Measurements from ENCODE around the gene SLC26A8.

SLC26A8 gene

DNA sequence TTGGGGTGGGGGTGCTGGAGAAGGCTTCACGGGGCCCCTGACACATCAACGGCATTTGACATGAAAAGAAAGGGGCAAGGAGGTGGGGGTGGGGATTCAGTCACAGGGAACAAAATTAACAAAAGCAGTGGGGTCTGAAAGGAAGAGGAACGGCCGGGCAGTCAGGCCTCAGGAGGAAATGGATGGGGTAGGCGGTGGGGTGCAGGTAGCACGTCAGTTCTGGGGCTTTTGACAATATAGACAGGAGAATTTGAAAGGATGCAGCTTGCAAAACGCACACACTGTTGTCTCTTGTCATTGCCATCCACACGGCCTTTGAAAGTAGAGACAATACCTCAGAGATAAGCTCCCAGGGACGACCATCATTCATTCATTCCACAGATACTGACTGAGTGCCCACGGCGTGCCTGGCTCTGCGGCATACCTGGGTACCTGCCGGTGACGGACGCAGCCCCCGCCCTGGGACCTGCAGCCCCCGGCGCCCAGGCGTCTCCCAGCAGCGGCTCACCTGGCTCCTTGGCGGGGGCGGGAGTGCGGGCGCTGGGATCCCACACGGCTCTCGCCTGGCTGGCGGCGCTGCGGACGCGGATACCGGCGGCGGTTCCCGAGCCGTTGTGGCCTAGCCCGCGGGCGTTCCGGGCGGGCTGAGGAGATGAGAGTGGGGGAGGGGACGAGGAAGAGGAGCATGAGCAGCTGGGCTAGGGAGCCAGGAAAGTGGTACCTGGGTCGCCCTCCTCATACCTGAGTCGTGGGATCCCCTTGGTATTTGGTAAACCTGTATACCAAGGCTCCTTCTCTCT is at the start of gene SLC26A8:
Gene SLC26A8 (minus strand): TSS at position 646 of the 800 bp plus-strand sequence. CDS start 4,934 bp downstream, outside the sequence.
- no peak for DNase-seq (ENCODE audit: low read depth)

- DNase-seq (ENCODE audit: low read depth): no peak
Observed at GRCh38 chr6:36073587-36073986, 49.1 kb upstream of the SLC26A8 start.

DNA sequence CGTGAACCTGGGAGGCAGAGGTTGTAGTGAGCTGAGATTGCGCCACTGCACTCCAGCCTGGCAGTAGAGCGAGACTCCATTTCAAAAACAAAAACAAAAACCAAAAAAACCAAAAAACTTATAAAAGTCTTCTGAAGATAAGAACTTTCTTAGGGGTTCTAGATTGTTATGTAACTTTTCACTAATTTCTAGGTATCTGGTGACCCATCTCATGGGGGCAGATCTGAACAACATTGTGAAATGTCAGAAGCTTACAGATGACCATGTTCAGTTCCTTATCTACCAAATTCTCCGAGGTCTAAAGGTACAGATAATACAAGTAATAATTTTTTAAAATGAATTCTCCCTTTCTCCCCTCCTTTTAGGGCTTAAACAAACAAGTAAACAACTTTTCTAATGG is 48.2 kb upstream of the SLC26A8 start:
- DNase-seq (ENCODE audit: low read depth): no peak

GRCh38 chr6:36071714-36072113 is 47.3 kb upstream of the SLC26A8 start:
- no peak for DNase-seq (ENCODE audit: low read depth)

- no peak for DNase-seq (ENCODE audit: low read depth)
Observed at GRCh38 chr6:36071281-36071680, 46.8 kb upstream of the SLC26A8 start.

GRCh38 chr6:36070252-36070651 is 45.8 kb upstream of the SLC26A8 start:
- no peak for DNase-seq (ENCODE audit: low read depth)

- no peak for DNase-seq (ENCODE audit: low read depth)
Observed at GRCh38 chr6:36069573-36069972, 45.1 kb upstream of the SLC26A8 start.

DNA sequence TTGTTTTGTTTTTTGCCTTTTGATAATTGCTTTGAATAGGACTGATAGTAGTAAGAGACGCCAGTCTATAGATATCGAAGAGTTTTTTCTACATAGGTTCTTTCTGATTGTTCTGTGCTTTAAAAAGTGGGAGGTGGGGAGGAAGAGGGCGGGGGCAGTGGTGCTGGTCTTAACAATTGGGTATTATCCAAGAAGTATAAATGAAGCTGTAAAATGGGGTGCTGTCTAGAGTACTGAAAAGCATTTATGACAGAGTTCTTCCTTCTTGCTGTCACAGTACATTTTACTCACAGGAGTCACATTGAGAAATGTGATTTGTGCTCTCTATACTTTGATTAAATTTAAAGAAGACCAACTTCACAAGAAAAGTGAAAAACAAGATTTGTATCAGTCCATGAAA is 44.1 kb upstream of the SLC26A8 start:
- DNase-seq (ENCODE audit: low read depth): no peak

GRCh38 chr6:36068012-36068392 is 43.6 kb upstream of the SLC26A8 start:
- DNase-seq (ENCODE audit: low read depth): no peak

DNA sequence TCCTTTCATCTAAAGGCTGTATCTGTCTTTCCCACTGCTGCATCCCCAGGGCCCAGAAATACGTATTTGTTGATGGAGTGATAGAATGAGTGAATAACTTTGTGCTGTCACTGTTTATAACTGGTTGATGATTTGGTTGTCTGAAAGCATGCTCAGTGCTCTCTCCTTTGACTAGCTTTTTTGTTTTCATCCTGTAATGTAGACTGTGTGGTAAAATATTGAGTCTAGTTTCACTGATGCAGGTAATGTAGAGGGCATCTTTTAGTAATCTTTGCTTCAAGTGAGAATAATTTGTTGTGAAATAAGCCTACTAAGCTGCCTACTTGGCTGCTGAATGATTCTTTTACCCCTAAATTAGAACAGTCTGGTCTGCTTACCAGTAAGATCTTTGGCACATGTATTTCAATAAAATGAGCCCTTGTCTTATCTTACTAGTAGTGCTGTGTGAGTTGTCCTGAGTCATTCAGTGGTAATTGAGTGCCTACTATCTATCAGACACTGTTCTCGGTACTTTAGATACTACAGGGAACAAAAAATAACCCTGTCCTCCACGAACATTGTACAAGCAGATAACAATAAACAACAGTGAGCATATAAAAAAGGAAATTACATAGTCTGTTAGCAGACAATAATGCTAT is 43.1 kb upstream of the SLC26A8 start:
- DNase-seq (ENCODE audit: low read depth): no peak

GRCh38 chr6:36066817-36067216 is 42.4 kb upstream of the SLC26A8 start:
- no peak for DNase-seq (ENCODE audit: low read depth)

- no peak for DNase-seq (ENCODE audit: low read depth)
Observed at GRCh38 chr6:36065916-36066315, 41.5 kb upstream of the SLC26A8 start.

GRCh38 chr6:36064770-36065396 is 40.4 kb upstream of the SLC26A8 start:
- DNase-seq (ENCODE audit: low read depth): no peak

DNA sequence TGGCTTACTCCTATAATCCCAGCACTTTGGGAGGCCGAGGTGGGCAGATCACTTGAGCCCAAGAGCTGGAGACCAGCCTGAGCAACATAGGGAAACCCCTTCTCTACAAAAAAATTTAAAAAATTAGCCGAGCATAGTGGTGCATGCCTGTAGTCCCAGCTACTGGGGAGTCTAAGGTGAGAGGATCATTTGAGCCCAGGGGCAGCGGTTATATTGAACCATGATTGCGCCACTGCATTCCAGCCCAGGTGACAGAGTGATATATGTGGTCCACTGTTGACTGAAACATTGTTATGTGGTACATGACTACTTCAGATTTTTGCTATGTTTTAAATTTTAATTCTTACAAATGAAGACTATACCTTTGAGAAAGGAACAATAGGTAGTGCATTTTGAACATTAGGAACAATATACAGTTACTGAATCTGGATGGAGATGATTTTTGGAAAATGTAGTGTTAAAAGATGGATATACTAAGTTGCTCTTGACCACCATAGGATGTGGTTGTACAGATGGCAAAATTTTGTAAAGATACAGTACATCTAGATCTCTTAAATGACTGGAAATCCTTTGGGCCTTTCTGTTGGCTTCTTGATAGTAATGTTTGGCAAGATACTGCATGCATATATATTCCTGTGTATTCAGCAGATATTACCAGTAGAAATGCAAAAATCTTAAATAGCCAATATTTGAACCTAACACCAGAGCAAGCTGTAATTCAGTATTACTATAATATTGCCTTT is 39.0 kb upstream of the SLC26A8 start:
- no peak for DNase-seq (ENCODE audit: low read depth)

- DNase-seq (ENCODE audit: low read depth): no peak
Observed at GRCh38 chr6:36062247-36062646, 37.8 kb upstream of the SLC26A8 start.

DNA sequence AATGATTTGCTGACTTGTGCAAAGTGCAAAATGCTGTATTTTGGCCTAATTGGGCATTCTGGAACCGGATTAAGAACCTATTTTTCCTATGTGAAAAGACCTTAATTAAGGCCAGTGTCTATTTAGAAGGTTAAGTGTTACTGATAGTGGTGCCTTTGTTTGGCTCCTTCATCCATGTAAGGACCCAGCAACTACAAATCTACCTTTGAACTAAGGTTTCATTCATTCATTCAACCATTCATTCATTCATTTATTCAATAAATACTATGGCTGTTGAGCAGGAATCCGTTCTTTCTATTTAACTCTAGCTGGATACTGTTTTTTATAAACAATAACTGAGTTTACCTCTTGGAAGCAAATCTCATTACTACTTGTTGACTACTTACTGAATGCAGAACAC is 36.8 kb upstream of the SLC26A8 start:
- no peak for DNase-seq (ENCODE audit: low read depth)

DNA sequence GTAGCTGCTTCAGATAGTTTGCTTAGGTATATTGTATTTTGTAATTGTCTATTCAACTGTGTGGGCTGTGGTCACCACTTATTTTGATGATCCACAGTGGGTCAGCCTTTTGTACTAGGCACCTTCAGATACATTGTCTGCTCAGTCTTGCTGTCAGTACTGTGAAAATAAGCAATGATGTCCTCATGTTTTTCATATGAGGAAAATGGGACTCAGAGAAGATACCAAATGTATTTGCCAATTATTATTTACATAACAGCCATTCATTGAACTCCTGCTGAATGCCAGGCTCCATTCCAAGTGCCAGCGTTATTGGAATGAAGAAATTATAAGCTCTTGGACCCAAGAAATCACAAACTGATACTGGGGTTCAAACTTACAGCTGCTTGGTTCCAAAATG is 31.7 kb upstream of the SLC26A8 start:
- no peak for DNase-seq (ENCODE audit: low read depth)

DNA sequence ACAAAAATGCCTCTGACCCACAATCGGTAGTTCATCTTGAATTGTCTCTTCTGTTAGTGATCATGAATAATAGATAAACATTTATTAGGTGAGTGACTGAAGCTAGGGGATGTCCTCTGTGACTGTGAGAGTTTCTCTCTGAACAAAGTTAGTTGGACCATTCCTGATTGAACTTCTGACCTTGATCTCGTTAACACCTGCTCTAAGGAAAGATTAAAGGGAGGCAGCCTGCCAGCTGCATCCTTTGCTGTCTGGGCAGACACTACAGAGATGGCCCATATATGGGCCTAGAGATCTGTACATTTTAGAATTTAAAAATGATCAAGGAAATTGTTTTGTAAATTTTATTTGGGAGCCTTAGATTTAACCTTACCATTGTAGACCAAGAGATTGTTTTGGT is 30.5 kb upstream of the SLC26A8 start:
- no peak for DNase-seq (ENCODE audit: low read depth)

DNA sequence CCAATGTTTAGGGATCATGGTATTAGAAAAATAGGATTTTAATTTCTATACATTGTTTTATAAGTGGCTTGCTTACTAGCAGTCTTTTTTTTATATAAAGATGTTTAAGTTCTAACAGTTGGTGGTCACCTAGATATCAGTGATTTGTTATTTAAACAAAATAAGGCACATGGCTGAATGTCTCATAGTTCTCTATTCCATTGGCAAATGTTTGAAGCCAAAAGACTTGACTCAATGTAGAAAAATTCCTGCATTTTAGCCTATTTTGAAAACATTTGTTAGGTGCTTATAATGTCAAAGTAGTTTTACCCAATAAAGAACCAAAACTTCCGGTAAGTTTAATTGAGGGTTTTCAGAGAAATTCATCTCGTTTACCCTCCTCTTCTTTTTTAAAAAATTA is 30.0 kb upstream of the SLC26A8 start:
- DNase-seq (ENCODE audit: low read depth): no peak

GRCh38 chr6:36053878-36054277 is 29.4 kb upstream of the SLC26A8 start:
- no peak for DNase-seq (ENCODE audit: low read depth)

- DNase-seq (ENCODE audit: low read depth): no peak
Observed at GRCh38 chr6:36052097-36052496, 27.7 kb upstream of the SLC26A8 start.

GRCh38 chr6:36050947-36051710 is 26.7 kb upstream of the SLC26A8 start:
- no peak for DNase-seq (ENCODE audit: low read depth)

All from stimulated activated CD8-positive, alpha-beta memory T cell treated with anti-CD3 and anti-CD28 coated beads, Interleukin-15, amount 100 ng/mL, for 1 hour (primary cell).